ENCODE measurements around the gene PGF. TPM values are rescaled to one million over a fixed set of nuclear protein-coding genes. Genes with fewer than 3 reads are reported as not detected.

Gene PGF
- total and polyA plus RNA-seq, 2 of the 13 experiments (the other 11 are each of a cell fraction or from before 2014, with no cell fraction given): 10.7 to 27.5 TPM

DNA sequence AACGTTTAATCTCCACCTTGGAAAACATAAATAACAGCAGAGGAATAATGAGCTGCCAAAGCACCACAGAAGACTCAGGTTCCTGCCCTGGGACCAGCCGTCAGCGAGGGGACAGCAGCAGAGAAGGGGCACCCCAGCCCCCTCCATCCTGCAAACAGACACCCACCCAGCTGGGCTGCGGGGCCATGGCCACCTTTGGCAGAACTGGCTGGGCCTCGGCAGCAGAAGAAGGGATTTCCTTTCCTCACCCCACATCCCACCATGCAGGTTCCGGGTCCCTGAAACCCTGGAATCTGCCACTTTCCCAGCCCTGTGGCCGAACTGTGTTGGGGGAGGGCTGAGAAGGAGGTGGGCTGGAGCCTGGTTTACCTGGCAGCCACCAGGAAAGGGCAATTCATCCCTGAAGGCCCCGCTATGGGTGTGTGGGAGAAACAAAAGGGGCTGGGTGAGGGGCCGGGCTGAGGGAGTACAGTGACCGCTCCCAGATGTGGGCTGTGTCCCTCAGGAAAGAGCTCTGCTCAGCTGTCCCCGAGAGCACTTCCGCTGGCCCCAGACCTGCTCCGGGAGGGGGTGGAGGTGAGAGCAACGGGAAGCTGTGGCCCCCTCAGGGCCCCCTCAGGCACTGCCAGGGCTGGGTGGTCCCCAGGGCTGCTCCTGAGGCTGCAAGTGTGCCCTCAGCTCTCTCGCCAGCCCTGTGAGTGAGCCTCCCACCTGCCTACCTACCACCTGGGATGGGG is 3.8 kb downstream of the PGF start (continued):
- TF ChIP-seq, protein P1, sequence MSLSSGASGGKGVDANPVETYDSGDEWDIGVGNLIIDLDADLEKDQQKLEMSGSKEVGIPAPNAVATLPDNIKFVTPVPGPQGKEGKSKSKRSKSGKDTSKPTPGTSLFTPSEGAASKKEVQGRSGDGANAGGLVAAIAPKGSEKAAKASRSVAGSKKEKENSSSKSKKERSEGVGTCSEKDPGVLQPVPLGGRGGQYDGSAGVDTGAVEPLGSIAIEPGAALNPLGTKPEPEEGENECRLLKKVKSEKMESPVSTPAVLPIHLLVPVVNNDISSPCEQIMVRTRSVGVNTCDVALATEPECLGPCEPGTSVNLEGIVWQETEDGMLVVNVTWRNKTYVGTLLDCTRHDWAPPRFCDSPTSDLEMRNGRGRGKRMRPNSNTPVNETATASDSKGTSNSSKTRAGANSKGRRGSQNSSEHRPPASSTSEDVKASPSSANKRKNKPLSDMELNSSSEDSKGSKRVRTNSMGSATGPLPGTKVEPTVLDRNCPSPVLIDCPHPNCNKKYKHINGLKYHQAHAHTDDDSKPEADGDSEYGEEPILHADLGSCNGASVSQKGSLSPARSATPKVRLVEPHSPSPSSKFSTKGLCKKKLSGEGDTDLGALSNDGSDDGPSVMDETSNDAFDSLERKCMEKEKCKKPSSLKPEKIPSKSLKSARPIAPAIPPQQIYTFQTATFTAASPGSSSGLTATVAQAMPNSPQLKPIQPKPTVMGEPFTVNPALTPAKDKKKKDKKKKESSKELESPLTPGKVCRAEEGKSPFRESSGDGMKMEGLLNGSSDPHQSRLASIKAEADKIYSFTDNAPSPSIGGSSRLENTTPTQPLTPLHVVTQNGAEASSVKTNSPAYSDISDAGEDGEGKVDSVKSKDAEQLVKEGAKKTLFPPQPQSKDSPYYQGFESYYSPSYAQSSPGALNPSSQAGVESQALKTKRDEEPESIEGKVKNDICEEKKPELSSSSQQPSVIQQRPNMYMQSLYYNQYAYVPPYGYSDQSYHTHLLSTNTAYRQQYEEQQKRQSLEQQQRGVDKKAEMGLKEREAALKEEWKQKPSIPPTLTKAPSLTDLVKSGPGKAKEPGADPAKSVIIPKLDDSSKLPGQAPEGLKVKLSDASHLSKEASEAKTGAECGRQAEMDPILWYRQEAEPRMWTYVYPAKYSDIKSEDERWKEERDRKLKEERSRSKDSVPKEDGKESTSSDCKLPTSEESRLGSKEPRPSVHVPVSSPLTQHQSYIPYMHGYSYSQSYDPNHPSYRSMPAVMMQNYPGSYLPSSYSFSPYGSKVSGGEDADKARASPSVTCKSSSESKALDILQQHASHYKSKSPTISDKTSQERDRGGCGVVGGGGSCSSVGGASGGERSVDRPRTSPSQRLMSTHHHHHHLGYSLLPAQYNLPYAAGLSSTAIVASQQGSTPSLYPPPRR (CRISPR knock-in tag; IDR thresholded peaks at IDR 0.05; ENCODE audit: borderline replicate concordance): 0 out of 2 replicates have a peak, but pooled peaks have one; percentile 45
- TF ChIP-seq ELF1 (CRISPR knock-in tag; IDR thresholded peaks at IDR 0.05): peak; percentile 52; the same call in 1 of the 2 replicates
- 0 out of 2 replicates have a peak, but pooled peaks have one; percentile 63 for TF ChIP-seq PCBP1 (IDR thresholded peaks at IDR 0.05; ENCODE audit: borderline replicate concordance, low read depth, low read length)
- TF ChIP-seq, protein P2, sequence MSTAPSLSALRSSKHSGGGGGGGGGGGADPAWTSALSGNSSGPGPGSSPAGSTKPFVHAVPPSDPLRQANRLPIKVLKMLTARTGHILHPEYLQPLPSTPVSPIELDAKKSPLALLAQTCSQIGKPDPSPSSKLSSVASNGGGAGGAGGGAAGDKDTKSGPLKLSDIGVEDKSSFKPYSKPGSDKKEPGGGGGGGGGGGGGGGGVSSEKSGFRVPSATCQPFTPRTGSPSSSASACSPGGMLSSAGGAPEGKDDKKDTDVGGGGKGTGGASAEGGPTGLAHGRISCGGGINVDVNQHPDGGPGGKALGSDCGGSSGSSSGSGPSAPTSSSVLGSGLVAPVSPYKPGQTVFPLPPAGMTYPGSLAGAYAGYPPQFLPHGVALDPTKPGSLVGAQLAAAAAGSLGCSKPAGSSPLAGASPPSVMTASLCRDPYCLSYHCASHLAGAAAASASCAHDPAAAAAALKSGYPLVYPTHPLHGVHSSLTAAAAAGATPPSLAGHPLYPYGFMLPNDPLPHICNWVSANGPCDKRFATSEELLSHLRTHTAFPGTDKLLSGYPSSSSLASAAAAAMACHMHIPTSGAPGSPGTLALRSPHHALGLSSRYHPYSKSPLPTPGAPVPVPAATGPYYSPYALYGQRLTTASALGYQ (CRISPR knock-in tag; IDR thresholded peaks at IDR 0.05): no peak; the same call in 1 of the 2 replicates
- TF ChIP-seq HNRNPL (IDR thresholded peaks at IDR 0.05; ENCODE audit: low read depth, low read length): 0 out of 2 replicates have a peak, but pooled peaks have one; percentile 51
- TF ChIP-seq HNF4G (IDR thresholded peaks at IDR 0.05; ENCODE audit: borderline replicate concordance, low read depth, low read length): 0 out of 2 replicates have a peak, but pooled peaks have one; percentile 7
- no peak for TF ChIP-seq HNF4G (CRISPR knock-in tag; IDR thresholded peaks at IDR 0.05; ENCODE audit: borderline replicate concordance, low read depth)
- TF ChIP-seq ZNF878 (CRISPR knock-in tag; IDR thresholded peaks at IDR 0.05): no peak
- TF ChIP-seq, protein P3, sequence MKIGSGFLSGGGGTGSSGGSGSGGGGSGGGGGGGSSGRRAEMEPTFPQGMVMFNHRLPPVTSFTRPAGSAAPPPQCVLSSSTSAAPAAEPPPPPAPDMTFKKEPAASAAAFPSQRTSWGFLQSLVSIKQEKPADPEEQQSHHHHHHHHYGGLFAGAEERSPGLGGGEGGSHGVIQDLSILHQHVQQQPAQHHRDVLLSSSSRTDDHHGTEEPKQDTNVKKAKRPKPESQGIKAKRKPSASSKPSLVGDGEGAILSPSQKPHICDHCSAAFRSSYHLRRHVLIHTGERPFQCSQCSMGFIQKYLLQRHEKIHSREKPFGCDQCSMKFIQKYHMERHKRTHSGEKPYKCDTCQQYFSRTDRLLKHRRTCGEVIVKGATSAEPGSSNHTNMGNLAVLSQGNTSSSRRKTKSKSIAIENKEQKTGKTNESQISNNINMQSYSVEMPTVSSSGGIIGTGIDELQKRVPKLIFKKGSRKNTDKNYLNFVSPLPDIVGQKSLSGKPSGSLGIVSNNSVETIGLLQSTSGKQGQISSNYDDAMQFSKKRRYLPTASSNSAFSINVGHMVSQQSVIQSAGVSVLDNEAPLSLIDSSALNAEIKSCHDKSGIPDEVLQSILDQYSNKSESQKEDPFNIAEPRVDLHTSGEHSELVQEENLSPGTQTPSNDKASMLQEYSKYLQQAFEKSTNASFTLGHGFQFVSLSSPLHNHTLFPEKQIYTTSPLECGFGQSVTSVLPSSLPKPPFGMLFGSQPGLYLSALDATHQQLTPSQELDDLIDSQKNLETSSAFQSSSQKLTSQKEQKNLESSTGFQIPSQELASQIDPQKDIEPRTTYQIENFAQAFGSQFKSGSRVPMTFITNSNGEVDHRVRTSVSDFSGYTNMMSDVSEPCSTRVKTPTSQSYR (CRISPR knock-in tag; IDR thresholded peaks at IDR 0.05; ENCODE audit: borderline replicate concordance): peak; percentile 42; the same call in 1 of the 2 replicates
- TF ChIP-seq MLLT10 (CRISPR knock-in tag; IDR thresholded peaks at IDR 0.05): no peak
- peak; percentile 37; the same call in 1 of the 2 replicates for TF ChIP-seq KDM5B (CRISPR knock-in tag; IDR thresholded peaks at IDR 0.05; ENCODE audit: borderline replicate concordance)
- no peak for TF ChIP-seq EHMT2 (IDR thresholded peaks at IDR 0.05; ENCODE audit: borderline replicate concordance, low read depth, low read length)
- TF ChIP-seq KDM2A (CRISPR knock-in tag; IDR thresholded peaks at IDR 0.05; ENCODE audit: borderline replicate concordance, low read depth): peak; percentile 47; the same call in 1 of the 2 replicates
- 0 out of 2 replicates have a peak, but pooled peaks have one; percentile 16 for TF ChIP-seq KLF6 (CRISPR knock-in tag; IDR thresholded peaks at IDR 0.05)
- TF ChIP-seq SMAD1 (CRISPR knock-in tag; IDR thresholded peaks at IDR 0.05; ENCODE audit: borderline replicate concordance, low read depth): no peak
- peak; percentile 59 for TF ChIP-seq GATAD2A (CRISPR knock-in tag; IDR thresholded peaks at IDR 0.05)
- no peak for TF ChIP-seq ZNF501 (CRISPR knock-in tag; IDR thresholded peaks at IDR 0.05)
- TF ChIP-seq, protein P4, sequence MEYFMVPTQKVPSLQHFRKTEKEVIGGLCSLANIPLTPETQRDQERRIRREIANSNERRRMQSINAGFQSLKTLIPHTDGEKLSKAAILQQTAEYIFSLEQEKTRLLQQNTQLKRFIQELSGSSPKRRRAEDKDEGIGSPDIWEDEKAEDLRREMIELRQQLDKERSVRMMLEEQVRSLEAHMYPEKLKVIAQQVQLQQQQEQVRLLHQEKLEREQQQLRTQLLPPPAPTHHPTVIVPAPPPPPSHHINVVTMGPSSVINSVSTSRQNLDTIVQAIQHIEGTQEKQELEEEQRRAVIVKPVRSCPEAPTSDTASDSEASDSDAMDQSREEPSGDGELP (IDR thresholded peaks at IDR 0.05; ENCODE audit: borderline replicate concordance, low read depth): peak; percentile 93; the same call in 1 of the 2 replicates
